GM13977 (cell line): ENCODE measurements around the gene DNAH1.
A peak's percentile ranks its signal among the peaks of the same experiment; 100 is the strongest.
"Not testable (repeated sequence)": the region's sequence is repeated elsewhere in the genome, so short reads cannot be mapped to it uniquely, and the experiment has no call there.

Experiments
- DNase-seq: peaks from one replicate; pipeline ENCODE4 v3.0.0; 2012; ENCODE audit warnings: low spot score
- in situ Hi-C: fragments of 300-500 bp; cut with MboI; formaldehyde crosslinking; loops from one replicate; pipeline ENCODE4 v1.12.0; 2022; ENCODE audit warnings: low sequenced_read_pairs, low pct_unique_long_range_greater_than_20kb, mixed read lengths, inconsistent platforms; ENCODE audit not compliant: unreplicated experiment
- TF ChIP-seq, protein P1 (sequence below): IDR thresholded peaks from 2 replicates; pipeline ENCODE4 v1.5.1; 2012; ENCODE audit warnings: mild to moderate bottlenecking, control low read depth; ENCODE audit not compliant: insufficient read depth; ENCODE audit errors: extremely low read depth, missing control alignments

Gene DNAH1

DNA sequence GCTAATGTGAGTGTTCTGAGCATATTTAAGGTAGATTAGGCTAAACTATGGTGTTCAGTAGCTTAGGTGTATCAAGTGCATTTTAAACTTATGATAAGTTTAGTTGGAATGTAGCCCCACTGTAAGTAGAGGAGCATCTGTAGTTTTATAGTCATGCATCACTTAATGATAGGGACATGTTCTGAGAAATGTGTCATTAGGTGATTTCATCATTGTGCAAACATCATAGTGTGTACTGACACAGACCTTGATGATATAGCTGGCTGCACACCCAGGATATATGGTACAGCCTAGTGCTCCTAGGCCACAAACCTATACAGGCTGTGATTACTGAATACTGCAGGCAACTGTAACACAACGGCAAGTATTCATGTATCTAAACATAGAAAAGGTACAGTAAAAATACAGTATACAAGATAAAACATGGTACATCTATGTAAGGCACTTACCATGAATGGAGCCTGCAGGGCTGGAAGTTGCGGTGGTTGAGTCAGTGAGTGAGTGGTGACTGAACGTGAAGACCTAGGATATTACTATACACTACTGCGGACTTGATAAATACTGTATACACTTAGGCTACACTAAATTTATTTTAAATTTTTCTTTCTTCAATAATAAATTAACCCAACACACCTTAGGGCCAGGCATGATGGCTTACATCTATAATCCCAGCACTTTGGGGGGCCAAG, 17.9 kb downstream of the DNAH1 start:
- in situ Hi-C loops, result no loop called here
- TF ChIP-seq, protein P1, sequence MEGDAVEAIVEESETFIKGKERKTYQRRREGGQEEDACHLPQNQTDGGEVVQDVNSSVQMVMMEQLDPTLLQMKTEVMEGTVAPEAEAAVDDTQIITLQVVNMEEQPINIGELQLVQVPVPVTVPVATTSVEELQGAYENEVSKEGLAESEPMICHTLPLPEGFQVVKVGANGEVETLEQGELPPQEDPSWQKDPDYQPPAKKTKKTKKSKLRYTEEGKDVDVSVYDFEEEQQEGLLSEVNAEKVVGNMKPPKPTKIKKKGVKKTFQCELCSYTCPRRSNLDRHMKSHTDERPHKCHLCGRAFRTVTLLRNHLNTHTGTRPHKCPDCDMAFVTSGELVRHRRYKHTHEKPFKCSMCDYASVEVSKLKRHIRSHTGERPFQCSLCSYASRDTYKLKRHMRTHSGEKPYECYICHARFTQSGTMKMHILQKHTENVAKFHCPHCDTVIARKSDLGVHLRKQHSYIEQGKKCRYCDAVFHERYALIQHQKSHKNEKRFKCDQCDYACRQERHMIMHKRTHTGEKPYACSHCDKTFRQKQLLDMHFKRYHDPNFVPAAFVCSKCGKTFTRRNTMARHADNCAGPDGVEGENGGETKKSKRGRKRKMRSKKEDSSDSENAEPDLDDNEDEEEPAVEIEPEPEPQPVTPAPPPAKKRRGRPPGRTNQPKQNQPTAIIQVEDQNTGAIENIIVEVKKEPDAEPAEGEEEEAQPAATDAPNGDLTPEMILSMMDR, result no peak

DNA sequence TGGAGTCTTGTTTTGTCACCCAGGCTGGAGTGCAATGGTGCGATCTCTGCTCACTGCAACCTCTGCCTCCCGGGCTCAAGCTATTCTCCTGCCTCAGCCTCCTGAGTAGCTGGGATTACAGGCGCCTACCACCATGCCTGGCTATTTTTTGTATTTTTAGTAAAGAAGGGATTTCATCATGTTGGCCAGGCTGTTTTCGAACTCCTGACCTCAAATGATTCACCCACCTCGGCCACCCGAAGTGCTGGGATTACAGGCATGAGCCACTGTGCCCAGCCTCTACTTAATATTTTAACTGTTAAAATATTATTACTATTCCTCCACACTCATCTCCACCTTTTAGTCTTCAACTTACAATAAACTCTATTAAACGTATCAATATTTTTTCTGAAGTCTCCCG, 22.0 kb downstream of the DNAH1 start:
- in situ Hi-C loops, DNase-seq: not testable (repeated sequence)

More for the DNA sequence above, 17.9 kb downstream of the DNAH1 start:
- no peak for DNase-seq

DNA sequence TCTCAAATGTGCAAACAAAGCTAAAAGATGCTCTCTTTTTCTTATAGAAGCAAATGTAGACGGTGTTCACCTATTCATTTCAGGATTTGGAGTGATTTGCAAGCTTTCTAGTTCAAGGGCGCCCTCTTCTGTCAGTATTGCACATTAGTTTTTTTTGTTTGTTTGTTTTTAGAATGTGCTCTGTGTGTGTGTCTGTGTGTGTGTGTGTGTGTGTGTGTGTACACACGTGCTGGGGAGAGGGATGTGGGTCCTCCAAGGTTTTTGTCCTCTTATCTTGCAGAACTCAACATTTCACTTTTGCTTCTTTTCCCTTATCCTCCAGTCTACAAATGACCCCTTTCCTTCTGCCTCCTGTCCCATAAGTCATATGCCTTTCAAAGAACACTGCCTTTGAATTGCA, 23.5 kb downstream of the DNAH1 start:
- TF ChIP-seq, protein P1, result peak; percentile 61
- DNase-seq, result peak; percentile 76
- in situ Hi-C loops, result loop anchor here (5.0 to 10.0 kb wide), 2 partner anchors 47 to 105 kb away; partner anchors contain the start of gene TWF2

DNA sequence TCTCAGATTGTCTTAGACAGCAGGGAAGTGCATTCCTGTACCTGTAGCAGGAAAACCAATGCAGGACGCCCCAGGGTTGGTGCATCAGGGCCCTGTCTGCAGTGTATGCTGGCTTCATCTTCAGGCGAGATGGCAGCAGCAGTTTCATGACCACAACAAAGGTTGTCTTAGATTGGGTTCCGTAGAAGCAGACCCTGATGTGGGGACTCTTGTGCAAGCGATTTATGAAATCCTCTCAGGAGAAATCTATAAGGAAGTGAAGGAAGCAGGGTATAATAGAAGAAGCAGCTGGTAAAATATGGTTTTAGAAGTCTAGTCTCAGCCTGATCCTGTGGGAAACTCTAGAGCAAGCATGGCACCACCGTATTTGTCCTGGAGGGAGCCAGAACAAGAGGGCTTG, 25.0 kb downstream of the DNAH1 start:
- in situ Hi-C loops, result loop anchor here (5.0 to 10.0 kb wide), 2 partner anchors 49 to 106 kb away; partner anchors contain the start of gene TWF2
- DNase-seq, result no peak
- TF ChIP-seq, protein P1, result no peak

DNA sequence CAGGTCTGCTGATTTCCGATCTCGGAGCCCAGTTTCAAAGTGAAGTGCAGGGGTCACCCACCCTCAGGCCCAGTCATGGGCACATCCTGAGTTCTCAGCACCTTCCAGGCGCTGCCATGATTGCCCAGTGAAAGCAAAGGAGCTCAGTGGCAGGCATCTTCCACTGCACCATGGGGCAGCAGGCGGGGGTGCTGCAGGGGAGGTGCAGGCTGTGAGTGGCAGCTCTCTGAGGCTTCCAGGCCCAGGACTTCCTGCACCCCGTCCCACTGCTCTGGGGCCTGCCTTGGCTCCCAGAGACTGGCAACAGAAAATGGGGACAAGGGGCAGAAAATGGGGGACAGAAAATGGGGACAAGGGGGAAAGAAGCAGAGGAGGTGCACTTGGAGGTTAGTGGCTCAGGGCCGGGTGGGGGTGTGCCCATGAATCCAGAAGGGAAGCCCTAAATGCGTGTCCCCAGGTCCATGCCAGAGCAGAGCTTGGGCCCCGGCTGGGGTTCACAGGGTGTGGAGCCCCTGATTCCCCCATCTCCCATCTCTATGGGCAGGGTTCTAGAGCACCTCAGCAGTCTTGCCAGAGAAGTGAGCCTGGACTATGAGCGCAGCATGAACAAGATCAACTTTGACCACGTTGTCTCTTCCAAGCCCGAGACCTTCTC, 28.0 kb downstream of the DNAH1 start:
- in situ Hi-C loops, result loop anchor here (5.0 to 10.0 kb wide), 2 partner anchors 52 to 109 kb away; partner anchors contain the start of gene TWF2
- TF ChIP-seq, protein P1, result no peak
- no peak for DNase-seq

DNA sequence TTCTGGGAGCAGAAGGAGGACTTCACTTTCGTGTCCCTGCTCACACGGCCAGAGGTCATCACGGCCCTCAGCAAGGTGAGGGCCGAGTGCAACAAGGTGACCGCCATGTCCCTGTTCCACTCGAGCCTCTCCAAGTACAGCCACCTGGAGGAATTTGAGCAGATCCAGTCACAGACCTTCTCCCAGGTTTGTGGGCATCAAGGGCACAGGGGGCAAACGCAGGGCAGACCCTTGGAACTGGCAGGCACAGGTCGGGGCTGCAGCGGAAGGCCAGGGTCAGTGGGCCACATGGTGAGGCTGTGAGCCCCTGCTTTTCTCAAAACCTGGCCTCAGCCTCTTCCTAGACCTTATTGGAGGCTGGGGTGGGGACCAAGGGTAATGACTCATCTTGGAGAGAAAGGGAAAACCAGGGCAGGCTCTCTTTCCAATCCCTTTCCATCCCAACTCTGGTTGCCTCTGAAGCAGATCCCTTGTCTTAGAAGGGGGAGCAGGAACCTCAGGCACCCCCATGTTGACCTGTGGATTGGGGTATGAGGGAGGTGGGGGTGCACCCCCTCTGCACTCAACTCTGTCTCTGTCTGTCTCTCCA, 29.5 kb downstream of the DNAH1 start:
- TF ChIP-seq, protein P1, result no peak
- in situ Hi-C loops, result loop anchor here (10.0 kb wide), 1 partner anchor 111 kb away; the partner anchor contains the start of gene TWF2
- no peak for DNase-seq
